GM21786 (cell line): ENCODE results near the gene GSPT1.
"Not testable (repeated sequence)": the region's sequence is repeated elsewhere in the genome, so short reads cannot be mapped to it uniquely, and the experiment has no call there.

ENCODE experiments used
- ATAC-seq: cut with Tn5 transposase; IDR thresholded peaks from one replicate; pipeline ENCODE4 v1.9.1; 2021; ENCODE audit not compliant: unreplicated experiment

GSPT1 gene

DNA sequence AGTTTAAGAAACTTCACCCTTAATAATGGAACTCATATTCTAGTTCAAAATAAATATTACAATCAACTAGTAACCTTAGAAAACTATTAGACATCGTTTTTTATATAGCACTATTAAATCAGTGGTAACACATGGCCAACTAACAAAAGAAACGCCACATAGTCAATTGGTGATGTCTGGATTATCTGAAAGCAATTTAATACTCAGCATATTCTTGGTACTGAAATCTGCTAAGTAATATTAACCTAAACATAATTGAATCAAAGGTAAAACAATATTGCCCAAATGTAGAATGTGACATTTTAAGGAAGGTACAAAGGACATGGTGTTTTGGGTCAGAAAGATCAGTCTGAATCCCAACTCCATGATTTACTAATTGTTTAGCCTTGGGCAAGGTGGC lies 53.3 kb downstream of the GSPT1 start:
- ATAC-seq: no peak

DNA sequence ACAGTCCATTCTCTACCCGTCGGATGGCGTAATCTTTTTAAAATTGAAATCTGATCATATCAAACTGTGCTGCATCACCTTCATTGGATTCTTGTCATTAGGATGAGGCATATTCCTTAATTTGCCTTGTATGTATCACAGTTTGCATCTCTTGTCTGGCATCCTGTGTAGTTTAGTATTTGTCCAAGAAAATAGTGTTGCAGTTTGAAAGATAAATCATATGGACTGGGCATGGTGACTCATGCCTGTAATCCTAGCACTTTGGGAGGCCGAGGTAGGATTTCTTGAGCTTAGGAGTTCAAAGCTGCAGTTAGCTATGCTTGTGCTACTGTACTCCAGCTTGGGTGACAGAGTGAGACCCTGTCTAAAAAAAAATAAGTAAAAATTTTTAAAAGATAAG lies 58.6 kb downstream of the GSPT1 start:
- no peak for ATAC-seq

- no peak for ATAC-seq
Measured at GRCh38 chr16:11852092-11852809, 63.5 kb downstream of the GSPT1 start.

GRCh38 chr16:11851294-11852091 lies 64.3 kb downstream of the GSPT1 start, which contains the start of gene RSL1D1:
Gene RSL1D1, minus strand, starts transcription at chr16:11851542. Its CDS starts 30 bp downstream, at chr16:11851512.
- peak; percentile 84 for ATAC-seq

DNA sequence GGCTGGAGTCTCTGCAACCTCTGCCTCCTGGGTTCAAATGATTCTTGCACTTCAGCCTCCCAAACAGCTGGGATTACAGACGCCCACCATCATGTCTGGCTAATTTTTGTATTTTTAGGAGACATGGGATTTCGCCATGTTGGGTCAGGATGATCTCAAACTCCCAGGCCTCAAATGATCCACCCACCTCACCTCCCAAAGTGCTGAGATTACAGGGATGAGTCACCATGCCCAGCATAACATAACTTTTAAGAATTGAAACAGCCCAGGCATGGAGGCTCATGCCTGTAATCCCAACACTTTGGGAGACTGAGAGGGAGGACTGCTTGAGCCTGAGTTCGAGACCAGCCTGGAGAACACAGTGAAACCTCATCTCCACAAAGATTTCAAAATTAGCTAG lies 66.9 kb downstream of the GSPT1 start:
- no peak for ATAC-seq

- ATAC-seq: no peak
Measured at GRCh38 chr16:11844499-11844898, 71.3 kb downstream of the GSPT1 start.

GRCh38 chr16:11843861-11844260 lies 71.9 kb downstream of the GSPT1 start:
- no peak for ATAC-seq

GRCh38 chr16:11843206-11843605 lies 72.5 kb downstream of the GSPT1 start:
- ATAC-seq: no peak

- ATAC-seq: no peak
Measured at GRCh38 chr16:11841026-11841425, 74.7 kb downstream of the GSPT1 start.

DNA sequence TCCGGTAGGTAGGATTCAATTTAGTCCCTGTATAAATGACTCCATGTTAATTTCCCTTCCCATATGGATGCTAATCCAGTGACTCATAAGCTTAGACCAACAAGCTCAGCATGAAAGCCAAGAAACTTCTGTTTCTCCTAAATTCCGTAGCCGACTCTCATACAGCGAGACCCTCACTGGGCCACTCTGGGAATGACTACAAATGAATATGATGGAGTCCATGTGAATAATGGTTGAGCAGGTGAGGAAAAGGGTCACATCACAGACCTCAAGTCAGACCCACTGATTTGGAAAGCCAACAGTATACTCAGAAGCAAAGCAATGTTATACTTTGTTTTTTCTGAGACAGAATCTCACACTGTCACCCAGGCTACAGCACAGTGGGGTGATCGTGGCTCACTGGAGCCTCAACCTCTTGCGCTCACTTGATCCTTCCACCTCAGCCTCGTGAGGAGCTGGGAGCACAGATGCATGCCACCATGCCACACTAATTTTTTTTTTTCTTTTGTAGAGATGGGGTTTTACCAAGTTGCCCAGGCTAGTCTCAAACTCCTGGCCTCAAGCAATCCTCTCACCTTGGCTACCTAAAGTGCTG lies 79.0 kb downstream of the GSPT1 start:
- no peak for ATAC-seq

DNA sequence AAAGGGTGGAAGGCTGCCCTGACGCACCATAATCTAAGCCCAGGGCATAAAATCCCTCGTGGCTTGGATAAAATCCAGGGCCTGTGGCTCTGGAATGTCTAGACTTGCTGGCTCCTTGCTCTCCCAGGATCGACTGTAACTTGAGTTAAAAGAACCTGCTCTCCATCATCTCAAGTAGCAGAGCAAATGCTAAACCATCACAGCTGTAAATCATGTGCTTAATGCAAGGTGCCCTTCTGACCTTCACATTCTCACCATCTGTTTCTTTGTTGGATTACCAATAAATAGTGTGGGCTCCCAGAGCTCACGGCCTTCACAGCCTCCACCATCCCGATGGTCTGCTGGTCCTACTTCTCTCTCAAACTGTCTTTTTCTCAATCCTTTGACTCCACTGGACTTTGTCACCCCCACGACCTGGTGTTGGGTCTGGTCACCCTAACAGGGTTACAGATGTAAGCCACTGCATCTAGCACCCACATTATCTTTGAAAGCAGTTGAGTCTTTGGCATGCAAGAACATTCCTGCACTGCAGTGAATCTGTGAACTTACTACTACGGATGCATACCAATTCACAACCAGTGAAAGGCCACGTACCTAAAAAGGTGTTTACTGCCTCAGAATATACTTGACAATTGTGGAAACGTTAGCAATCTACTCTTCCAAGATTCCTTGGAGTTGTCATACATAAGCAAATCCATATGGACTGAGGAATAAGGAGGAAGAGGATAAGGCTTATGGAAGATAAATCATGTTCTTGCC lies 79.7 kb downstream of the GSPT1 start:
- no peak for ATAC-seq

DNA sequence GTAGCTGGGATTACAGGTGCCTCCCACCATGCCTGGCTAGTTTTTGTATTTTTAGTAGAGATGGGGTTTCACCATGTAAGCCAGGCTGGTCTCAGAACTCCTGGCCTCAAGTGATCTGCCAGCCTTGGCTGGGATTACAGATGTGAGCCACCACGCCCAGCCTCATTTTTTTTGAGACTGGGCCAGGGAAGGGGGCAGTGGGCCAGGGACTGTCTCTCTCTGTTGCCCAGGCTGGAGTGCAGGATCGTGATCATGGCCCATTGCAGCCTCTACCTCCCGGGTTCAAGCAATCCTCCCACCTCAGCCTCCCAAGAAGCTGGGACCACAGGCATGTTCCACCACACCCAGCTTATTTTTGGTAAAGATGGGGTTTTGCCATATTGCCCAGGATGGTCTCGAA lies 80.4 kb downstream of the GSPT1 start:
- ATAC-seq: no peak

DNA sequence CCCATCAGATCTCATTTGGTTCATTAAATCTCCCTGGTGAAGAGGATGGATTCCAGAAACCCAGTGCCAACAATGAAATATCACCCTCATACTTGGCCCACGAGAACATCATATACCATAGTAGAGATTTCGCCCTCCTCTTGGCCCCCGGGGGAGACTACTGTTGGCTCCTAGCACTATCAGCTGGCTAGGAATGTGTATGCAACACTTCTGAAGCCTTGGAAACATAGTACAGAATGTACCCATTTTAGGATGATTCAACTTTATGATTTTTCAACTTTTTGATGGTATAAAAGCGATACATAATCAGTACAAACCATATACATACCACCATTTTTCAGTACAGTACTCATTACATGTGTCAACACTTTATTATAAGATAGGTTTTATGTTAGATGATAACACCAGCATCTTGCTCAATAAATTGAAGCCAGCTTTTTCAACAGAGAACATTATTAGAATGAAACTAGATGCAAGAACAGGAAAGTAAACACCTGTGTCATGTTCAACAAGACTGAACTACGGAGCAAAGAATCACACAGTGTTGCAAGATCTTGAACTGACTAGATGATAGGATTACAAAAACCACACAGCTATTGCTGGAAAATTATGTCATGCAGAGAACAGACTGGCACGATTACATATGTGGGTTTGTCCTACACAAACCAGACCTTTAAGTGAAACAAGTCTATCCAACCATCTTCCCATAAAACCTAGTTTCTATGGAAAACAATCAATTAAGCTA lies 81.6 kb downstream of the GSPT1 start:
- no peak for ATAC-seq

DNA sequence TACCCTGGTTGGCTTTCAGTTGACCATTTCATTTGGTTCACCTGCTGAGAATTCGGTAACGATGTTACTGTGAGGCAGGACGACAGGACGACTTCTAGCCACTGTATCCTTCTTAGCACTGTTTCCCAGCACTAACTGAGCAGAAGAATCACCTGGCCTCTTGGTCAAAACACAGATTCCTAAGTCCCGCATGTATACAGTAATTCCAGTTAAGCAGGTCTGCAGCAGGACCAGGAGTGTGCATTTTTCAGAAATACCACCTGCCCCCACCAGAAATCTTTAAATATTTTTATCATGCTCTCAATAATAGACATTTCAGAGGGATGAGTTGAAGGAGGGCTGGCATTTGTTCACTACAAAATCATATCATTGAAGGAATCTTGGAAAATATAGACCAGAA lies 87.1 kb downstream of the GSPT1 start:
- no peak for ATAC-seq

- ATAC-seq: not testable (repeated sequence)
Measured at GRCh38 chr16:11825520-11826165, 90.1 kb downstream of the GSPT1 start.

GRCh38 chr16:11824362-11824761 lies 91.4 kb downstream of the GSPT1 start:
- no peak for ATAC-seq

DNA sequence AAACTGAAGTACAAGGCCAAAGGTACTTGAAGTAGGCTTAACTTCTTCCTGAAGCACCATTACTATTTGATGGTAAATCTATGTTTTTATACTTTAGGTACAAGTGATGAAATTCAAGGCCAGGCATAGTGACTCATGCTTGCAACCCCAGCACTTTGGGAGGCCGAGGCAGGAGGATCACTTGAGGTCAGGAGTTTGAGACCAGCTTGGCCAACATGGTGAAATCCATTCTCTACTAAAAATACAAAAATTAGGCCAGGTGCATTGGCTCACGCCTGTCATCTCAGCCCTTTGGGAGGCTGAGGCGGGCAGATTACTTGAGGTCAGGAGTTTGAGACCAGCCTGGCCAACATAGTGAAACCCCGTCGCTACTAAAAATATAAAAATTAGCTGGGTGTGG lies 92.1 kb downstream of the GSPT1 start:
- not testable (repeated sequence) for ATAC-seq

- no peak for ATAC-seq
Measured at GRCh38 chr16:11819798-11820197, 96.0 kb downstream of the GSPT1 start.

DNA sequence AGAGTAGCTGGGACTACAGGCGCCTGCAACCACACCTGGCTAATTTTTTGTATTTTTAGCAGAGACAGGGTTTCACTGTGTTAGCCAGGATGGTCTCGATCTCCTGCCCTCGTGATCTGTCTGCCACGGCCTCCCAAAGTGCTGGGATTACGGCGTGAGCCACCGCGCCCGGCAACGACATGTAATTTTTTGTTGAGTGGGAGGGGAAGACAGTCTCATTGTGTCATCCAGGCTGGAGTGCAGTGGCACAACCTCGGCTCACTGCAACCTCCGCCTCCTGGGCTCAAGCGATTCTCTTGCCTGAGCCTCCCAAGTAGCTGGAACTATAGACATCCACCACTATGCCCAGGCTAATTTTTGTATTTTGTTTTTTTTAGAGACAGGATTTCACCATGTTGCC lies 96.8 kb downstream of the GSPT1 start:
- ATAC-seq: not testable (repeated sequence)
